Measurements from ENCODE around the gene FAM186B. TPM values are rescaled to one million over a fixed set of nuclear protein-coding genes. Genes with fewer than 3 reads are reported as not detected.
A peak's percentile ranks its signal among the peaks of the same experiment; 100 is the strongest.

FAM186B gene
- total RNA-seq, 1 experiment from 2014 or later: 0.19 TPM

DNA sequence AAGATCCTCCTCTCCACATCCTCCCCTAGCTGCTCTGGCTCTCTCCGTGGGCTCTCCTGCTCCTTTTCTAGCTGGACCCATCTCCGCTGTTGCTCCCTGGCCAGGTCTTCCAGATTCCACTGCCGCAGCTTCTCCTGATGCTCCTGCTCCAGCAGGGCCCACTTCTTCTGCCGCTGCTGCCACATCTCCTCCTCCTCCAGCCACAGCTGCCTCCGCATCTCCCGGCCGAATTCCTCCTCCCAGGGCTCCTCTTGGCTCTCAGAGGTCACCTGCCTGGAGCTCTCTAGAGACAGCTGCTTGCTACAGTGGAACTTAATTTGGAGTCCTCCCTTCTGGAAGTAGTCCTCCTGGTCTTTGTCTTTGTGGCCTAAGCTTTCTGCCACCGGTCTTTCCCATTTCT lies 5.5 kb downstream of the FAM186B start:
- intact Hi-C loops (cut with micrococcal nuclease; ENCODE audit: unreplicated experiment): no loop called here
- no peak for TF ChIP-seq EZH2 (IDR thresholded peaks at IDR 0.05; ENCODE audit: borderline replicate concordance, low read depth, low read length, poor library complexity, severe bottlenecking)
- TF ChIP-seq, protein P1, sequence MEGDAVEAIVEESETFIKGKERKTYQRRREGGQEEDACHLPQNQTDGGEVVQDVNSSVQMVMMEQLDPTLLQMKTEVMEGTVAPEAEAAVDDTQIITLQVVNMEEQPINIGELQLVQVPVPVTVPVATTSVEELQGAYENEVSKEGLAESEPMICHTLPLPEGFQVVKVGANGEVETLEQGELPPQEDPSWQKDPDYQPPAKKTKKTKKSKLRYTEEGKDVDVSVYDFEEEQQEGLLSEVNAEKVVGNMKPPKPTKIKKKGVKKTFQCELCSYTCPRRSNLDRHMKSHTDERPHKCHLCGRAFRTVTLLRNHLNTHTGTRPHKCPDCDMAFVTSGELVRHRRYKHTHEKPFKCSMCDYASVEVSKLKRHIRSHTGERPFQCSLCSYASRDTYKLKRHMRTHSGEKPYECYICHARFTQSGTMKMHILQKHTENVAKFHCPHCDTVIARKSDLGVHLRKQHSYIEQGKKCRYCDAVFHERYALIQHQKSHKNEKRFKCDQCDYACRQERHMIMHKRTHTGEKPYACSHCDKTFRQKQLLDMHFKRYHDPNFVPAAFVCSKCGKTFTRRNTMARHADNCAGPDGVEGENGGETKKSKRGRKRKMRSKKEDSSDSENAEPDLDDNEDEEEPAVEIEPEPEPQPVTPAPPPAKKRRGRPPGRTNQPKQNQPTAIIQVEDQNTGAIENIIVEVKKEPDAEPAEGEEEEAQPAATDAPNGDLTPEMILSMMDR (conservative IDR thresholded peaks at IDR 0.05; ENCODE audit: low read depth, low read length): no peak
- no TSS peak for BruUV-seq (replicated peaks)
- POLR2A ChIA-PET (ENCODE audit: low non-redundant PET): no interaction called here
- H3K27ac ChIP-seq (ENCODE audit: low read depth, low read length, poor library complexity, severe bottlenecking): no peak overlapping the region
- no peaks in the 10 kb centered on the region for H3K4me1 ChIP-seq (ENCODE audit: insufficient read depth, low read length, poor library complexity, severe bottlenecking)
- H3K27me3 ChIP-seq (replicated peaks; ENCODE audit: insufficient read depth, low read depth, low read length, poor library complexity): no peaks in the 10 kb centered on the region
- H3K4me3 ChIP-seq (ENCODE audit: low read depth, low read length, poor library complexity, severe bottlenecking): no peak overlapping the region
- H3K9me3 ChIP-seq (ENCODE audit: low read depth, low read length, poor library complexity, severe bottlenecking): no peaks in the 10 kb centered on the region
- no peaks in the 10 kb centered on the region for H3K36me3 ChIP-seq (ENCODE audit: insufficient read depth, low read length, poor library complexity, severe bottlenecking)
- no peak for DNase-seq (ENCODE audit: low spot score)
- CTCF ChIA-PET: no interaction called here

GRCh38 chr12:49598527-49598926 lies 6.9 kb downstream of the FAM186B start:
- H3K9me3 ChIP-seq (ENCODE audit: low read depth, low read length, poor library complexity, severe bottlenecking): no peaks in the 10 kb centered on the region
- CTCF ChIA-PET: no interaction called here
- TF ChIP-seq, protein P1 (conservative IDR thresholded peaks at IDR 0.05; ENCODE audit: low read depth, low read length): no peak
- TF ChIP-seq EZH2 (IDR thresholded peaks at IDR 0.05; ENCODE audit: borderline replicate concordance, low read depth, low read length, poor library complexity, severe bottlenecking): no peak
- no peak overlapping the region for H3K4me3 ChIP-seq (ENCODE audit: low read depth, low read length, poor library complexity, severe bottlenecking)
- no peak for DNase-seq (ENCODE audit: low spot score)
- no peak overlapping the region for H3K27ac ChIP-seq (ENCODE audit: low read depth, low read length, poor library complexity, severe bottlenecking)
- no TSS peak for BruUV-seq (replicated peaks)
- POLR2A ChIA-PET (ENCODE audit: low non-redundant PET): no interaction called here
- H3K36me3 ChIP-seq (ENCODE audit: insufficient read depth, low read length, poor library complexity, severe bottlenecking): no peaks in the 10 kb centered on the region
- no peaks in the 10 kb centered on the region for H3K27me3 ChIP-seq (replicated peaks; ENCODE audit: insufficient read depth, low read depth, low read length, poor library complexity)
- intact Hi-C loops (cut with micrococcal nuclease; ENCODE audit: unreplicated experiment): no loop called here
- no peaks in the 10 kb centered on the region for H3K4me1 ChIP-seq (ENCODE audit: insufficient read depth, low read length, poor library complexity, severe bottlenecking)

DNA sequence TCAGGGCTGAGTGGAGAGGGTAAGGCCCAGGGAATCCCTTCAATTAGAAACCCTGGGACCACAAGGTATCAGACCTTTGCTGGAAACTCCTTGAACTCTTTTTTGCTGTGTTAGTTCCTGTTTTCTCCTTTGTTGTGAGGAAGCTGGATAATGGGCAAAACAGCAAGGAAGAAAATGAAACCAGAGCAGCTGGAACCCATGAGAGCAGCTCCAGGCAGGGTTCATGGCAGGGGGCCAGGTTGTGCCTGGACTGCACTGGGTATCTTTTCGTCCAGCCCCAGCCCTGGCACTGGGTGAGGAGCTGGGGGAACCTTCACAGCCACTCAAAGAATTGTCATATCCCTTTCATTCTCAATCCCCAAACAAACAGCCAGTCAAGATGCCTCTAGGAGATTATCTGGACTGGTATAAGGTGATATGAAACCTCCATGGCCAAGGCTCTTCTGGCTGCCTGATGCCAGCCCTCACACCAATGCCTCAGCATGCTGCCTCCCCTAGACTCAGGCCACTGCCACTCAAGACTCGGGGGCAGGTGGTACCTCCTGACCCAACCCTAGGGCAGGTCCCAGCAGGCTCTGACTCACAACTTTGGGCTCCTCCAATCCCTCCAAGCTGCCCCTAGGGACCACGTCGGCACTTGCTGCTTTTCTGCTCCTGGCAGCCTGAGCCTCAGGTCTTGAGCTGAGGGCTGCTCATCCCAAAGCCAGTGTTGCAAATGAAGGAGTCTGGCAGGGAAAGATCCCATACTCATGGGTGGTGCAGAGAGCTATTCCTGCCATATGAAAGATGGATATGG lies 16.5 kb downstream of the FAM186B start:
- no peaks in the 10 kb centered on the region for H3K36me3 ChIP-seq (ENCODE audit: insufficient read depth, low read length, poor library complexity, severe bottlenecking)
- TF ChIP-seq, protein P1 (conservative IDR thresholded peaks at IDR 0.05; ENCODE audit: low read depth, low read length): no peak
- TF ChIP-seq EZH2 (IDR thresholded peaks at IDR 0.05; ENCODE audit: borderline replicate concordance, low read depth, low read length, poor library complexity, severe bottlenecking): no peak
- intact Hi-C loops (cut with micrococcal nuclease; ENCODE audit: unreplicated experiment): no loop called here
- no TSS peak for BruUV-seq (replicated peaks)
- H3K4me1 ChIP-seq (ENCODE audit: insufficient read depth, low read length, poor library complexity, severe bottlenecking): peaks cover 4% of the 10 kb centered on the region
- DNase-seq (ENCODE audit: low spot score): peak; percentile 14
- H3K9me3 ChIP-seq (ENCODE audit: low read depth, low read length, poor library complexity, severe bottlenecking): no peaks in the 10 kb centered on the region
- H3K27ac ChIP-seq (ENCODE audit: low read depth, low read length, poor library complexity, severe bottlenecking): no peak overlapping the region
- POLR2A ChIA-PET (ENCODE audit: low non-redundant PET): no interaction called here
- H3K27me3 ChIP-seq (replicated peaks; ENCODE audit: insufficient read depth, low read depth, low read length, poor library complexity): no peaks in the 10 kb centered on the region
- CTCF ChIA-PET: no interaction called here
- no peak overlapping the region for H3K4me3 ChIP-seq (ENCODE audit: low read depth, low read length, poor library complexity, severe bottlenecking)
